WI38 (cell line): ENCODE data around the gene WAC.

Experiments used
- H3K4me3 ChIP-seq: 2 replicates; pipeline ENCODE4 v1.5.1; 2011; ENCODE audit warnings: low read depth, mild to moderate bottlenecking, control low read depth, low read length
- TF ChIP-seq, protein P1 (sequence below): IDR thresholded peaks from 2 replicates; pipeline ENCODE4 v1.5.1; 2012; ENCODE audit warnings: low read depth, mild to moderate bottlenecking, control low read depth, low read length

Gene WAC

DNA sequence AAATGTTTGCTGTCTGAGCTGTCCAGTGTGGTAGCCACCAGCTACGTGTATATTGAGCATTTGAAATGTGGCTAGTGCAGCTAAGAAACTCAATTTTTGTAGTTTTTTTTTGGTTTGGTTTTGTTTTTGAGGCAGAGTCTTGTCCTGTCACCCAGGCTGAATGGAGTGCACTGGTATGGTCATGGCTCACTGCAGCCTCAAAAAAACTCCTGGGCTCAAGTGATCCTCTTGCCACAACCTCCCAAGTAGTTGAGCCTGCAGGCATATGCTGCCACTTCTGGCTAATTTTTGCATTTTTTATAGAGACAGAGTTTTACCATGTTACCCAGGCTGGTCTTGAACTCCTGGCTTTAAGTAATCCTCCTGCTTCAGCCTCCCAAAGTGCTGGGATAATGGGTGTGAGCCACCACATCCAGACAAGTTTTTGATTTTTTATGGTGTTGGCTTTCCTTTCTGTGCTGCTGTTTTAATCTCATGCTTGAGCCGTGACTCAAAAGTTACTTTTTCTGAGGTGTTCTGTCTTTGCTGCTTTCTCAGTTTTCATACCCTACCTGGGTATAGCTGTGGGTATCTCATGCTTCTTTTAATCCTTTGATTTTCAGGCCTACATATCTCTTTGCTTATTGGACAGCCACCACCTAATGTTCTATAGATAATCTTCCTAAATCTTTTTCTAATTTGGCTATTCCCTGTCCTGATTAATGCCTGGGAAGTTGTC is 16.0 kb downstream of the WAC start:
- no peak overlapping the region for H3K4me3 ChIP-seq
- TF ChIP-seq, protein P1, sequence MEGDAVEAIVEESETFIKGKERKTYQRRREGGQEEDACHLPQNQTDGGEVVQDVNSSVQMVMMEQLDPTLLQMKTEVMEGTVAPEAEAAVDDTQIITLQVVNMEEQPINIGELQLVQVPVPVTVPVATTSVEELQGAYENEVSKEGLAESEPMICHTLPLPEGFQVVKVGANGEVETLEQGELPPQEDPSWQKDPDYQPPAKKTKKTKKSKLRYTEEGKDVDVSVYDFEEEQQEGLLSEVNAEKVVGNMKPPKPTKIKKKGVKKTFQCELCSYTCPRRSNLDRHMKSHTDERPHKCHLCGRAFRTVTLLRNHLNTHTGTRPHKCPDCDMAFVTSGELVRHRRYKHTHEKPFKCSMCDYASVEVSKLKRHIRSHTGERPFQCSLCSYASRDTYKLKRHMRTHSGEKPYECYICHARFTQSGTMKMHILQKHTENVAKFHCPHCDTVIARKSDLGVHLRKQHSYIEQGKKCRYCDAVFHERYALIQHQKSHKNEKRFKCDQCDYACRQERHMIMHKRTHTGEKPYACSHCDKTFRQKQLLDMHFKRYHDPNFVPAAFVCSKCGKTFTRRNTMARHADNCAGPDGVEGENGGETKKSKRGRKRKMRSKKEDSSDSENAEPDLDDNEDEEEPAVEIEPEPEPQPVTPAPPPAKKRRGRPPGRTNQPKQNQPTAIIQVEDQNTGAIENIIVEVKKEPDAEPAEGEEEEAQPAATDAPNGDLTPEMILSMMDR: no peak

DNA sequence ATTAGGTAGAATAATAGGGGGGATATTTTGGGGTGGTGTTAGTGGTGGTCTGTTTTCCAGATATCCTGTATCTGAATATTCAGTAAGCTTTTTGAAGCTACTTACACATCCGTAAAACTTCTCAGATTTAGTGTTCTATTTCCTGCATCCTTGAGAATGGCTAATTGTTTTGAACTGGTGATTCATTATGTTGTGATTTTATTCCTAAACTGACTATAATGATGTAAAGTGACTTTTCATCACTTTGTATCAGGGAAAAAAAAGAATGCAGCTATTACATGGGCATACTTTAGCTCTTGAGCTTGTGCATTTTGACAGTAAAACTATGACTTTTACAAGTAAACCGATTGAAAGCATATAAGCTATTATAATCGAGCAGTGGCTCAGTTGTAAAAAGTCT is 18.2 kb downstream of the WAC start:
- H3K4me3 ChIP-seq: no peak overlapping the region
- TF ChIP-seq, protein P1: no peak

DNA sequence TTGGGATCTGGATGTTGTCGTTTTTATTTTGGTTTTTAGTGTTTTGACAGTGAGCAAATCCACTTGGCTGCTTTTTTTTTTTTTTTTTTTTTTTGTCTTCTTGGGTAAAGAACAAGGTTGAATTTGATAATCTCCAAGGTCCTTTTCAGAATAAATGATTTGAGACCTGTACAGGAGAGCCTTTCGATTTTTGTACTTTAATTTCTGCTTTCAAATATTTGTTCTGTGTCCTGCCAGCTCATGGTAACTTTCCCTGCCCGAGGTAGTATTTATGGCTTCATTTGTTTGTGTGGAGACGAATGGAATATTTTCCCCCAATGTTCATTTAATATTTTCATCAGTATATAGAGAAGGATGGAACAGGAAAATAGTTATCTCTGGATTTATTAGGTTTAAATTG is 19.9 kb downstream of the WAC start:
- TF ChIP-seq, protein P1: no peak
- no peak overlapping the region for H3K4me3 ChIP-seq

DNA sequence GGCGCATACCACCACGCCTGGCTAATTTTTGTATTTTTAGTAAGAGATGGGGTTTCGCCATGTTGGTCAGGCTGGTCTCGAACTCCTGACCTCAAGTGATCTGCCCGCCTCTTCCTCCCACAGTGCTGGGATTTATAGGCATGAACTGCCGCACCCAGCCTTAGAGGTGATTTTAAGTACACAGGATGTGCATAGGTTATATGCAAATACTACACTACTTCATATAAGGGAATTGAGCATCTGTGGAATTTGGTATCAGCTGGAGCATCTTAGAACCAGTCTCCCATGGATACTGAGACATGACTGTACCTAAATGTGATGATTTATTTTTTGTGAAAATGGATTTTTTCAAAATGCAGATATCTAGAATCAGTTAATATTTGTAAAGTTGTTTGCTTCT is 21.1 kb downstream of the WAC start:
- no peak overlapping the region for H3K4me3 ChIP-seq
- TF ChIP-seq, protein P1: no peak

DNA sequence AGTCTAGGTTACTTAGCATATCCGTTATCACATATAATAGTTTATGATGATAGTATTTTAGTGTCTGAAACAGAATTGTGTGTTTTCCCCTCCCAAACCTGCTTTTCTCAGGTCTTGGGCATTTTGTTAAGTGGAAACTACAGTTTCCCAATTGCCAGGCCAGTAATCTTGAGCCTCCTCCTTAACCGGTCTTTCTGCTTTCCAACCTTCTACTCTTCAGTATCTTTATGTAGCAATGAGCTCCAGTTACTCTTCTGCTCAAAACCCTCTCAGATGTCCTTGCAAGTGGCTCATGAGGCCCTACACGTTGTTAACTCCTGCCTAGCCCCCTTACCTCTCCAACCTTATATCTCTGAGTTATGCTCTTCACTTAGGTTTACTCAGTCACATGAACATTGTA is 22.0 kb downstream of the WAC start:
- no peak overlapping the region for H3K4me3 ChIP-seq
- TF ChIP-seq, protein P1: no peak

- H3K4me3 ChIP-seq: no peak overlapping the region
- TF ChIP-seq, protein P1: no peak
Observed at GRCh38 chr10:28555358-28555757, 22.4 kb downstream of the WAC start.

- no peak overlapping the region for H3K4me3 ChIP-seq
- TF ChIP-seq, protein P1: no peak
Observed at GRCh38 chr10:28556142-28556541, 23.2 kb downstream of the WAC start.
